Activated CD4-positive, alpha-beta T cell treated with anti-CD3 and anti-CD28 coated beads, Interleukin-2, amount 10 ng/mL, durations not matched to agents 24 days and 14 days (primary cell): ENCODE results near the gene SELENOT. TPM values are rescaled to one million over a fixed set of nuclear protein-coding genes. Genes with fewer than 3 reads are reported as not detected.

Experiments used
- DNase-seq: peaks from one replicate; pipeline ENCODE4 v3.0.0; 2022
- H3K27ac Mint-ChIP-seq: one replicate; pipeline ENCODE4 v1.8.0; 2022; ENCODE audit warnings: mild to moderate bottlenecking, mixed read lengths
- H3K27me3 Mint-ChIP-seq: one replicate; pipeline ENCODE4 v1.8.0; 2022; ENCODE audit warnings: mixed read lengths
- H3K36me3 Mint-ChIP-seq: one replicate; pipeline ENCODE4 v1.8.0; 2022; ENCODE audit warnings: low read depth, mild to moderate bottlenecking, mixed read lengths
- H3K4me1 Mint-ChIP-seq: one replicate; pipeline ENCODE4 v1.8.0; 2021; ENCODE audit warnings: mixed read lengths
- H3K4me3 Mint-ChIP-seq: one replicate; pipeline ENCODE4 v1.8.0; 2022; ENCODE audit warnings: mild to moderate bottlenecking, moderate library complexity, mixed read lengths
- H3K9me3 Mint-ChIP-seq: one replicate; pipeline ENCODE4 v1.8.0; 2021; ENCODE audit warnings: mixed read lengths
- intact Hi-C: fragments of 100-400 bp; cut with micrococcal nuclease; formaldehyde crosslinking; loops from one replicate; pipeline ENCODE4 v1.15.1; 2023
- total RNA-seq: library from RNA; stranded (reverse); gene quantifications from 2 replicates; pipeline ENCODE4 v1.2.3, GENCODE V29; 2022

SELENOT gene
- total RNA-seq, 1 donor from 2014 or later, result 127 TPM

DNA sequence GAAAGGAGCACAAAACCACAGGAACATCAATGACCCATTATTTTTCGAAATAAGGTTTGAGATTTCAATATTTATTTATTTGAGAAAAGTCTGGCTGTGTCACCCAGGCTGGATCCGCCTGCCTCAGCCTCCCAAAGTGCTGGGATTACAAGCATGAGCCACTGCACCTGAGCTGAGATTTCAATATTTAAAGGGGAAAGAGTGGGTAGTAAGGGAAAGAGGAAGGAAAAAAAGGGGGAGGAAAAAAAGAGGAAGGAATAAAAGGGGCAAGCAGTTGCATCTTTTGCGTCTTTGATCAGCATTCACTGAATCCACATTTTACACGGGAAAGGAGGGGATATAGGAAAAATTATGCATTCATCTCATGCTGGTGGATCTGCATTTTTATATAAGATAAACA lies 53.2 kb downstream of the SELENOT start:
- no peaks in the 10 kb centered on the region for H3K4me1 Mint-ChIP-seq
- peaks cover 18% of the 10 kb centered on the region for H3K27me3 Mint-ChIP-seq
- H3K4me3 Mint-ChIP-seq, result no peak overlapping the region
- no peak for DNase-seq
- H3K27ac Mint-ChIP-seq, result no peak overlapping the region
- H3K36me3 Mint-ChIP-seq, result no peaks in the 10 kb centered on the region
- intact Hi-C loops, result no loop called here
- H3K9me3 Mint-ChIP-seq, result no peaks in the 10 kb centered on the region

DNA sequence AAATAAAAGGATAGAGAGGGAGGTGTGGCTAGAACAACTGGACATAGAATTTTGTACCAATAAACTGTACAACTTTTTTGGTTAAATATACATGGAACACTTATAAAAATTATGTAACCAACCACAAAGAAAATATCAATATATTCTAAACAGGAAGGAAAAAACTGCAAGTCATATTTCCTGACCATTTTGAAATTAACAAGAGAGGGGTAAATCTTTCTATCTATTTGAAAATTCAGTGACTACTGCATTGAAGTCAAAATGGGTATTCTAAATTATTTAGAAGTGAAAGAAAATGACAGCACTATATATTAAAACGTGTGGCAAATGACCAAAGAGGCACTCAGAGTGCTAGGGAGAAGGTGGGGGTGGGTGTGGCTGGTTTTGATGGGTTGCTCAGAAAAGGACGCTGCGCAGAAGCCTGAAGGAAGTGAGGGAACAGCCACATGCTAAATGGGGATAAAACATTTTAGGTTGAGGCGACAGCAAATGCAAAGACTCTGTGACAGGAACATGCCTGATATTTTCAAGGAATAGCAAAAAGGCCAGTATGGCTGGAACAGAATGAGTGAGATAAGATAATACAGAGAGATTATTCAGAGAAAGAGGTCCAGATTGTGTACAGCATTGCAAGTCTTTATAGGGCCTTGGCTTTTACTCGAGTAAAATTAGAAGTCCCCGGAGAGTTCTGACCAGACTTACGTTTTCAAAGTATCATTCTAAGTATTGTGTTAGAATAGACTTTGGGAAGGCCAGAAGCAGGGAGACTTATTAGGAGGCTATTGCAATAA lies 59.5 kb downstream of the SELENOT start:
- intact Hi-C loops, result no loop called here
- DNase-seq, result no peak
- no peaks in the 10 kb centered on the region for H3K9me3 Mint-ChIP-seq
- no peak overlapping the region for H3K27ac Mint-ChIP-seq
- H3K36me3 Mint-ChIP-seq, result no peaks in the 10 kb centered on the region
- H3K27me3 Mint-ChIP-seq, result peaks cover 14% of the 10 kb centered on the region
- no peak overlapping the region for H3K4me3 Mint-ChIP-seq
- H3K4me1 Mint-ChIP-seq, result peaks cover 16% of the 10 kb centered on the region

DNA sequence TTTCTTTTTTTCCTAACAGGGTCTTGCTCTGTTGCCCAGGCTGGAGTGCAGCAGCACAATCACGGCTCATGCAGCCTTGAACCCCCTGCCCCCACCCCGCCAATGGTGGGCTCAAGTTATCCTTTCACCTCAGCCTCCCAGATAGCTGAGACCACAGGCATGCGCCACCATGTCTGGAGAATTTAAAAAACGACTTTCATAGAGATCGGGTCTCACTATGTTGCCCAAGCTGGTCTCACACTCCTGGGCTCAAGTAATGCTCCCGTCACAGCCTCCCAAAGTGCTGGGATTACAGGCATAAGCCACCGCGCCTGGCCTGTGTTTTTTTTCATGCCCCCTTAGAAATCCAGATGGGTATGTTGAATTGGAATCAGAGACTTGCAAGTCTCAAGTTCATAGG lies 60.3 kb downstream of the SELENOT start:
- H3K4me1 Mint-ChIP-seq, result peaks cover 16% of the 10 kb centered on the region
- DNase-seq, result no peak
- H3K9me3 Mint-ChIP-seq, result peaks cover 4% of the 10 kb centered on the region
- no peak overlapping the region for H3K27ac Mint-ChIP-seq
- intact Hi-C loops, result no loop called here
- no peak overlapping the region for H3K4me3 Mint-ChIP-seq
- H3K36me3 Mint-ChIP-seq, result no peaks in the 10 kb centered on the region
- H3K27me3 Mint-ChIP-seq, result peaks cover 20% of the 10 kb centered on the region

DNA sequence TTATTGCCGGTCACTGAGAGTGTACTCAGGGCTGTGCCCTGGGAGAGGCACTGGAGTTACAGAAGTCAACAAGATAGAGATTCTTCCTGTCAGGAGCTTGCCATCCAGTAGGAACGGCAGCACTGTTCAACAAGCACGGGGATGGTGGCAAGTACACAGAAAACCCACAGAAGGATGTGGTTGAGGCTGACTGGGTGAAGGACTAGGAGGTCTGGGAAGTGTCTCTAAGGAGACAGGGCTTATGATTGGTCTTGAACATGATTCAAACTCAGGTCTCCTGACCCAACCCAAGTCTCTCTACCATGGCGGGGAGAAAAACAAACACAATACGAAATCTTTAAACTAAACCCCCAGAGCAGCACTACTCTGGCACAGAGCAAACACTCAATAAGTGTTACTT lies 63.0 kb downstream of the SELENOT start:
- DNase-seq, result peak; percentile 70
- peaks cover 4% of the 10 kb centered on the region for H3K9me3 Mint-ChIP-seq
- H3K27me3 Mint-ChIP-seq, result peaks cover 34% of the 10 kb centered on the region
- H3K27ac Mint-ChIP-seq, result no peak overlapping the region
- H3K4me3 Mint-ChIP-seq, result peak overlapping the region; percentile 39
- intact Hi-C loops, result no loop called here
- H3K36me3 Mint-ChIP-seq, result no peaks in the 10 kb centered on the region
- H3K4me1 Mint-ChIP-seq, result peaks cover 16% of the 10 kb centered on the region

DNA sequence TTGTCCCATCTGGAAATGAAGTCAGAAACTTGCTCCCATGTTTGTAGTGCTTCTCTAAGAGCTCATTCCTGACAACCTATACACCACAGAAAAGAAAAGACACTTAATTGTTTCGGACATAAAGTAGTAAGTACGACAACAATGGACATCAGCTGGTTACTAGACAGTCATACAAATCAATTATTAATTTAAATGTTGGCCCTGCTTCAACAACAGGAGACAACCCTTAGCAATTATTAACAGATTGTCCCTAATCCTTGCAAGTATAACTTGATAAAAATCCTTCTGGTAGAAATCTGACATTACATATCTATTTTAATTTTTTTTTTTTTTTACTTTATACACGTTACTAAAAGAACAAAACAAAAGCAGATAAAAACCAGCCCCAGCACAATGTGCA lies 70.8 kb downstream of the SELENOT start:
- peaks cover 2% of the 10 kb centered on the region for H3K36me3 Mint-ChIP-seq

DNA sequence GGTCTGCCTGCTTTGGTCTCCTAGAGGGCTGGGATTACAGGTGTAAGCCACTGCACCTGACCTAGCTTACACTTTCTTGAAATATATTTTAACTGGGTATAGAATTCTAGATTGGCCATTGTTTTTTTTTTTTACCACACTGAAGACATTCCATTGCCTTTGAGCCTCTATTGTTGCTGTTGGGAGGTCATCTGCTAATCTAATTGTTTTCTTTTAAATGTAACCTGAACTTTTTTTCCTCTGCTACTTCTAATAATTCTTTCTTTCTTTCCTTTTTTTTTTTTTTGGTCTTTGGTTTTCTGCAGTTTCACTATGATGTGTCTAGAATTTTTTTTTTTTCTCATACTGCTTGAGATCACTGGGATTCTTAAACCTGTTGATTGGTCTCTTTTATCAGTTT lies 72.5 kb downstream of the SELENOT start:
- peaks cover 2% of the 10 kb centered on the region for H3K36me3 Mint-ChIP-seq
- DNase-seq, result no peak
- peaks cover 8% of the 10 kb centered on the region for H3K4me1 Mint-ChIP-seq
- intact Hi-C loops, result no loop called here
- H3K9me3 Mint-ChIP-seq, result peaks cover 16% of the 10 kb centered on the region
- no peak overlapping the region for H3K4me3 Mint-ChIP-seq
- peaks cover 17% of the 10 kb centered on the region for H3K27me3 Mint-ChIP-seq
- H3K27ac Mint-ChIP-seq, result no peak overlapping the region

More for the DNA sequence above, 70.8 kb downstream of the SELENOT start:
- intact Hi-C loops, result no loop called here
- DNase-seq, result no peak
- H3K9me3 Mint-ChIP-seq, result peaks cover 16% of the 10 kb centered on the region
- no peak overlapping the region for H3K4me3 Mint-ChIP-seq
- H3K27me3 Mint-ChIP-seq, result peaks cover 26% of the 10 kb centered on the region
- H3K27ac Mint-ChIP-seq, result no peak overlapping the region
- H3K4me1 Mint-ChIP-seq, result peaks cover 5% of the 10 kb centered on the region

Other genes with a start within 250 kb of the SELENOT start
- 16.4 and 18.7 TPM in 2 replicates for gene TSC22D2, start 195.0 kb upstream of the SELENOT start, total RNA-seq
- gene SERP1, start 56.8 kb upstream of the SELENOT start, total RNA-seq, result 88.8 and 103 TPM in 2 replicates
- 125 and 133 TPM in 2 replicates for gene EIF2A, start 56.5 kb upstream of the SELENOT start, total RNA-seq
- gene ERICH6, start 100.6 kb downstream of the SELENOT start, total RNA-seq, result not detected in 2 replicates
- 130 and 133 TPM in 2 replicates for gene SIAH2, start 159.8 kb downstream of the SELENOT start, total RNA-seq